ENCODE results near the gene SPAG6.

DNA sequence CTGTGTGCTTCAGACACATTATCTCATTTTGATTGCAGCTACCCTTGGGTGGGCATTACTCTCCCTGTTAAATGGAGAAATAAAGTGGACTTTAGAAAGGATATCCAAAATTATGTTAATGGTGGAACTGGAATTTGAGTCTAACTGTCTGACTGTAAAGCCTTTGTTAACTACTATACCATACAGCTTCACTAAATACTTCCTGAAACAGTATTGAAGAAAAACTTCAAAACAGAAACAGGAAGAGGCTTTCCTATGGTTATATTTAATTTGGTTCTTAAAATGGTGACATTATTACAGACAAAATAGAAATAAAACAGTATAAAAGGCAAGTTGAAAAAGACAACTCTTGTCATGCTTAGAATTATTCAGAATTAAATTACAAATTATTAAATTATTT is 25.0 kb downstream of the SPAG6 start:
- TF ChIP-seq CTCF (IDR thresholded peaks at IDR 0.05), result no peak
- TF ChIP-seq EP300 (IDR thresholded peaks at IDR 0.05), result no peak
- TF ChIP-seq POLR2A (IDR thresholded peaks at IDR 0.05), result no peak

All from tibial nerve (tissue), 4 donors.